ENCODE measurements around the gene STRN. TPM values are rescaled to one million over a fixed set of nuclear protein-coding genes. Genes with fewer than 3 reads are reported as not detected.

STRN gene
- total and polyA plus RNA-seq, 2 of the 13 experiments (the other 11 are each of a cell fraction or from before 2014, with no cell fraction given), result 10.4 to 19.3 TPM

DNA sequence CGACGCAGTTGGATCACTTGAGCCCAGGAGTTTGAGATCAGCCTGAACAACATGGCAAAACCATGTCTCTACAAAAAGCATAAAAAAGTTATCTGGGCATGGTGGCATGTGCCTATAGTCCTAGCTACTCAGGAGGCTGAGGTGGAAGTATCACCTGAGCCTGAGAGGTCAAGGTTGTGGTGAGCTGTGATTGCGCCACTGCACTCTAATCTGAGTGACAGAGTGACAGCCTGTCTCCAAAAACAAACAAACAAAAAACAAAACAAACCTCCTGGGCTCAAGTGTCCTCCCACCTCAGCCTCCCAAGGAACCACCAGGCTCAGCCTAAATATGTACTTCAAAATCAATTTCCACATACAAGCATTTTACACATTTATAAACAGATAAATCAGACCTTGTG lies 83.8 kb downstream of the STRN start (continued):
- TF ChIP-seq, protein P1, sequence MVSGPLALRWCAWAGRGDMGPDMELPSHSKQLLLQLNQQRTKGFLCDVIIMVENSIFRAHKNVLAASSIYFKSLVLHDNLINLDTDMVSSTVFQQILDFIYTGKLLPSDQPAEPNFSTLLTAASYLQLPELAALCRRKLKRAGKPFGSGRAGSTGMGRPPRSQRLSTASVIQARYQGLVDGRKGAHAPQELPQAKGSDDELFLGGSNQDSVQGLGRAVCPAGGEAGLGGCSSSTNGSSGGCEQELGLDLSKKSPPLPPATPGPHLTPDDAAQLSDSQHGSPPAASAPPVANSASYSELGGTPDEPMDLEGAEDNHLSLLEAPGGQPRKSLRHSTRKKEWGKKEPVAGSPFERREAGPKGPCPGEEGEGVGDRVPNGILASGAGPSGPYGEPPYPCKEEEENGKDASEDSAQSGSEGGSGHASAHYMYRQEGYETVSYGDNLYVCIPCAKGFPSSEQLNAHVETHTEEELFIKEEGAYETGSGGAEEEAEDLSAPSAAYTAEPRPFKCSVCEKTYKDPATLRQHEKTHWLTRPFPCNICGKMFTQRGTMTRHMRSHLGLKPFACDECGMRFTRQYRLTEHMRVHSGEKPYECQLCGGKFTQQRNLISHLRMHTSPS (CRISPR knock-in tag; IDR thresholded peaks at IDR 0.05; ENCODE audit: low read depth), result no peak
- TF ChIP-seq, protein P2, sequence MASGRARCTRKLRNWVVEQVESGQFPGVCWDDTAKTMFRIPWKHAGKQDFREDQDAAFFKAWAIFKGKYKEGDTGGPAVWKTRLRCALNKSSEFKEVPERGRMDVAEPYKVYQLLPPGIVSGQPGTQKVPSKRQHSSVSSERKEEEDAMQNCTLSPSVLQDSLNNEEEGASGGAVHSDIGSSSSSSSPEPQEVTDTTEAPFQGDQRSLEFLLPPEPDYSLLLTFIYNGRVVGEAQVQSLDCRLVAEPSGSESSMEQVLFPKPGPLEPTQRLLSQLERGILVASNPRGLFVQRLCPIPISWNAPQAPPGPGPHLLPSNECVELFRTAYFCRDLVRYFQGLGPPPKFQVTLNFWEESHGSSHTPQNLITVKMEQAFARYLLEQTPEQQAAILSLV (CRISPR knock-in tag; IDR thresholded peaks at IDR 0.05; ENCODE audit: borderline replicate concordance), result no peak
- TF ChIP-seq, protein P3, sequence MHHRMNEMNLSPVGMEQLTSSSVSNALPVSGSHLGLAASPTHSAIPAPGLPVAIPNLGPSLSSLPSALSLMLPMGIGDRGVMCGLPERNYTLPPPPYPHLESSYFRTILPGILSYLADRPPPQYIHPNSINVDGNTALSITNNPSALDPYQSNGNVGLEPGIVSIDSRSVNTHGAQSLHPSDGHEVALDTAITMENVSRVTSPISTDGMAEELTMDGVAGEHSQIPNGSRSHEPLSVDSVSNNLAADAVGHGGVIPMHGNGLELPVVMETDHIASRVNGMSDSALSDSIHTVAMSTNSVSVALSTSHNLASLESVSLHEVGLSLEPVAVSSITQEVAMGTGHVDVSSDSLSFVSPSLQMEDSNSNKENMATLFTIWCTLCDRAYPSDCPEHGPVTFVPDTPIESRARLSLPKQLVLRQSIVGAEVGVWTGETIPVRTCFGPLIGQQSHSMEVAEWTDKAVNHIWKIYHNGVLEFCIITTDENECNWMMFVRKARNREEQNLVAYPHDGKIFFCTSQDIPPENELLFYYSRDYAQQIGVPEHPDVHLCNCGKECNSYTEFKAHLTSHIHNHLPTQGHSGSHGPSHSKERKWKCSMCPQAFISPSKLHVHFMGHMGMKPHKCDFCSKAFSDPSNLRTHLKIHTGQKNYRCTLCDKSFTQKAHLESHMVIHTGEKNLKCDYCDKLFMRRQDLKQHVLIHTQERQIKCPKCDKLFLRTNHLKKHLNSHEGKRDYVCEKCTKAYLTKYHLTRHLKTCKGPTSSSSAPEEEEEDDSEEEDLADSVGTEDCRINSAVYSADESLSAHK (CRISPR knock-in tag; IDR thresholded peaks at IDR 0.05; ENCODE audit: borderline replicate concordance), result no peak
- TF ChIP-seq ZC3H4 (CRISPR knock-in tag; IDR thresholded peaks at IDR 0.05; ENCODE audit: borderline replicate concordance), result no peak
- no peak for TF ChIP-seq ZFP36L1 (CRISPR knock-in tag; IDR thresholded peaks at IDR 0.05)
- peak; percentile 34; the same call in 1 of the 2 replicates for TF ChIP-seq RXRB (CRISPR knock-in tag; IDR thresholded peaks at IDR 0.05; ENCODE audit: borderline replicate concordance)
- no peak for TF ChIP-seq MIER3 (CRISPR knock-in tag; IDR thresholded peaks at IDR 0.05; ENCODE audit: borderline replicate concordance)
- TF ChIP-seq, protein P4, sequence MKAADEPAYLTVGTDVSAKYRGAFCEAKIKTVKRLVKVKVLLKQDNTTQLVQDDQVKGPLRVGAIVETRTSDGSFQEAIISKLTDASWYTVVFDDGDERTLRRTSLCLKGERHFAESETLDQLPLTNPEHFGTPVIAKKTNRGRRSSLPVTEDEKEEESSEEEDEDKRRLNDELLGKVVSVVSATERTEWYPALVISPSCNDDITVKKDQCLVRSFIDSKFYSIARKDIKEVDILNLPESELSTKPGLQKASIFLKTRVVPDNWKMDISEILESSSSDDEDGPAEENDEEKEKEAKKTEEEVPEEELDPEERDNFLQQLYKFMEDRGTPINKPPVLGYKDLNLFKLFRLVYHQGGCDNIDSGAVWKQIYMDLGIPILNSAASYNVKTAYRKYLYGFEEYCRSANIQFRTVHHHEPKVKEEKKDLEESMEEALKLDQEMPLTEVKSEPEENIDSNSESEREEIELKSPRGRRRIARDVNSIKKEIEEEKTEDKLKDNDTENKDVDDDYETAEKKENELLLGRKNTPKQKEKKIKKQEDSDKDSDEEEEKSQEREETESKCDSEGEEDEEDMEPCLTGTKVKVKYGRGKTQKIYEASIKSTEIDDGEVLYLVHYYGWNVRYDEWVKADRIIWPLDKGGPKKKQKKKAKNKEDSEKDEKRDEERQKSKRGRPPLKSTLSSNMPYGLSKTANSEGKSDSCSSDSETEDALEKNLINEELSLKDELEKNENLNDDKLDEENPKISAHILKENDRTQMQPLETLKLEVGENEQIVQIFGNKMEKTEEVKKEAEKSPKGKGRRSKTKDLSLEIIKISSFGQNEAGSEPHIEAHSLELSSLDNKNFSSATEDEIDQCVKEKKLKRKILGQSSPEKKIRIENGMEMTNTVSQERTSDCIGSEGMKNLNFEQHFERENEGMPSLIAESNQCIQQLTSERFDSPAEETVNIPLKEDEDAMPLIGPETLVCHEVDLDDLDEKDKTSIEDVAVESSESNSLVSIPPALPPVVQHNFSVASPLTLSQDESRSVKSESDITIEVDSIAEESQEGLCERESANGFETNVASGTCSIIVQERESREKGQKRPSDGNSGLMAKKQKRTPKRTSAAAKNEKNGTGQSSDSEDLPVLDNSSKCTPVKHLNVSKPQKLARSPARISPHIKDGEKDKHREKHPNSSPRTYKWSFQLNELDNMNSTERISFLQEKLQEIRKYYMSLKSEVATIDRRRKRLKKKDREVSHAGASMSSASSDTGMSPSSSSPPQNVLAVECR (CRISPR knock-in tag; IDR thresholded peaks at IDR 0.05; ENCODE audit: borderline replicate concordance), result peak; percentile 42; the same call in 1 of the 2 replicates
- no peak for TF ChIP-seq MTF1 (CRISPR knock-in tag; IDR thresholded peaks at IDR 0.05)
- no peak for TF ChIP-seq TMF1 (CRISPR knock-in tag; IDR thresholded peaks at IDR 0.05; ENCODE audit: low read depth)
- TF ChIP-seq, protein P5, sequence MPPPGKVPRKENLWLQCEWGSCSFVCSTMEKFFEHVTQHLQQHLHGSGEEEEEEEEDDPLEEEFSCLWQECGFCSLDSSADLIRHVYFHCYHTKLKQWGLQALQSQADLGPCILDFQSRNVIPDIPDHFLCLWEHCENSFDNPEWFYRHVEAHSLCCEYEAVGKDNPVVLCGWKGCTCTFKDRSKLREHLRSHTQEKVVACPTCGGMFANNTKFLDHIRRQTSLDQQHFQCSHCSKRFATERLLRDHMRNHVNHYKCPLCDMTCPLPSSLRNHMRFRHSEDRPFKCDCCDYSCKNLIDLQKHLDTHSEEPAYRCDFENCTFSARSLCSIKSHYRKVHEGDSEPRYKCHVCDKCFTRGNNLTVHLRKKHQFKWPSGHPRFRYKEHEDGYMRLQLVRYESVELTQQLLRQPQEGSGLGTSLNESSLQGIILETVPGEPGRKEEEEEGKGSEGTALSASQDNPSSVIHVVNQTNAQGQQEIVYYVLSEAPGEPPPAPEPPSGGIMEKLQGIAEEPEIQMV (CRISPR knock-in tag; IDR thresholded peaks at IDR 0.05; ENCODE audit: low read depth), result no peak
- peak; percentile 49; the same call in 1 of the 2 replicates for TF ChIP-seq NR2C2 (CRISPR knock-in tag; IDR thresholded peaks at IDR 0.05; ENCODE audit: borderline replicate concordance)
- no peak for TF ChIP-seq HNRNPLL (IDR thresholded peaks at IDR 0.05; ENCODE audit: low read depth, low read length, poor library complexity, severe bottlenecking)
- TF ChIP-seq HNRNPH1 (optimal IDR thresholded peaks at IDR 0.05; ENCODE audit: low read depth, low read length), result no peak
- no peak for TF ChIP-seq ZSCAN30 (CRISPR knock-in tag; IDR thresholded peaks at IDR 0.05)
- no peak for TF ChIP-seq MED8 (CRISPR knock-in tag; IDR thresholded peaks at IDR 0.05; ENCODE audit: insufficient replicate concordance)
- TF ChIP-seq SIX1 (CRISPR knock-in tag; IDR thresholded peaks at IDR 0.05; ENCODE audit: borderline replicate concordance), result no peak
